Measurements from ENCODE around the gene FAAP20. TPM values are rescaled to one million over a fixed set of nuclear protein-coding genes. Genes with fewer than 3 reads are reported as not detected.

The FAAP20 gene
- total RNA-seq, 8 experiments from 2014 or later: 8.9 to 50.6 (median 25.5) TPM

GRCh38 chr1:2184934-2185333, 9.6 kb downstream of the FAAP20 start:
- no peak for ATAC-seq (replicated peaks in 6 of 8)
- no peak overlapping the region for H3K4me3 ChIP-seq
- no peak overlapping the region for H3K27ac ChIP-seq
- in situ Hi-C loops (cut with MboI; ENCODE audit: low pct_unique_long_range_greater_than_20kb in 2 of 9, low sequenced_read_pairs in 9 of 9, unreplicated experiment in 9 of 9): loop anchor here in 3 of 9 experiments (25.0 kb wide), 1 partner anchor 202 kb away; the partner anchor contains the start of genes MORN1 (in 3 of the 3) and RER1 (in 3 of the 3)
- H3K4me1 ChIP-seq (replicated peaks in 1 of 2): peaks cover 11 to 14% of the 10 kb centered on the region in 2 donors
- 83 to 98% (median 91%) methylated on average over 2 to 28 of the region's 33 CpGs; no CpG with 5 or more reads in 4 of the 10 experiments for WGBS, 10 experiments

GRCh38 chr1:2184531-2184930, 10.0 kb downstream of the FAAP20 start:
- Histone ChIP-seq H3K4me1 (replicated peaks in 1 of 2) (peaks cover 12 to 16% of the 10 kb centered on the region in 2 donors), H3K4me3 (no peak overlapping the region), H3K27ac (no peak overlapping the region)
- in situ Hi-C loops (cut with MboI; ENCODE audit: low pct_unique_long_range_greater_than_20kb in 2 of 9, low sequenced_read_pairs in 9 of 9, unreplicated experiment in 9 of 9): loop anchor here in 3 of 9 experiments (25.0 kb wide), 1 partner anchor 203 kb away; the partner anchor contains the start of genes MORN1 (in 3 of the 3) and RER1 (in 3 of the 3)
- 87 to 100% (median 93%) methylated on average over 3 to 13 of the region's 18 CpGs; no CpG with 5 or more reads in 2 of the 10 experiments for WGBS, 10 experiments
- ATAC-seq (replicated peaks in 6 of 8): no peak

- H3K27ac ChIP-seq: no peak overlapping the region
- ATAC-seq (replicated peaks in 6 of 8): no peak
- no peak overlapping the region for H3K4me3 ChIP-seq
- in situ Hi-C loops (cut with MboI; ENCODE audit: low pct_unique_long_range_greater_than_20kb in 2 of 9, low sequenced_read_pairs in 9 of 9, unreplicated experiment in 9 of 9): loop anchor here in 3 of 9 experiments (25.0 kb wide), 1 partner anchor 203 kb away; the partner anchor contains the start of genes MORN1 (in 3 of the 3) and RER1 (in 3 of the 3)
- H3K4me1 ChIP-seq (replicated peaks in 1 of 2): peaks cover 14 to 18% of the 10 kb centered on the region in 2 donors
- 60 to 100% (median 83%) methylated on average over 1 to 8 of the region's 15 CpGs; no CpG with 5 or more reads in 3 of the 10 experiments for WGBS, 10 experiments
These were observed 10.6 kb downstream of the FAAP20 start for GRCh38 chr1:2183937-2184334.

- no peak for ATAC-seq (replicated peaks in 6 of 8)
- Histone ChIP-seq H3K4me3 (no peak overlapping the region), H3K4me1 (replicated peaks in 1 of 2) (peaks cover 26 to 30% of the 10 kb centered on the region in 2 donors), H3K27ac (no peak overlapping the region)
- in situ Hi-C loops (cut with MboI; ENCODE audit: low pct_unique_long_range_greater_than_20kb in 2 of 9, low sequenced_read_pairs in 9 of 9, unreplicated experiment in 9 of 9): loop anchor here in 3 of 9 experiments (25.0 kb wide), 1 partner anchor 205 kb away; the partner anchor contains the start of genes MORN1 (in 3 of the 3) and RER1 (in 3 of the 3)
- 40 to 96% (median 76%) methylated on average over 1 to 13 of the region's 13 CpGs; no CpG with 5 or more reads in 6 of the 10 experiments for WGBS, 10 experiments
These were observed 12.2 kb downstream of the FAAP20 start for GRCh38 chr1:2182376-2182775.

GRCh38 chr1:2181752-2182151, 12.8 kb downstream of the FAAP20 start:
- in situ Hi-C loops (cut with MboI; ENCODE audit: low pct_unique_long_range_greater_than_20kb in 2 of 9, low sequenced_read_pairs in 9 of 9, unreplicated experiment in 9 of 9): loop anchor here in 3 of 9 experiments (25.0 kb wide), 1 partner anchor 206 kb away; the partner anchor contains the start of genes MORN1 (in 3 of the 3) and RER1 (in 3 of the 3)
- 80 to 100% (median 81%) methylated on average over 1 to 5 of the region's 11 CpGs; no CpG with 5 or more reads in 5 of the 10 experiments for WGBS, 10 experiments
- Histone ChIP-seq H3K4me1 (replicated peaks in 1 of 2) (peaks cover 26 to 30% of the 10 kb centered on the region in 2 donors), H3K4me3 (no peak overlapping the region), H3K27ac (no peak overlapping the region)
- ATAC-seq (replicated peaks in 6 of 8): no peak

GRCh38 chr1:2181271-2181670, 13.3 kb downstream of the FAAP20 start:
- Histone ChIP-seq H3K4me1 (replicated peaks in 1 of 2) (peaks cover 26 to 30% of the 10 kb centered on the region in 2 donors), H3K4me3 (no peak overlapping the region), H3K27ac (no peak overlapping the region)
- ATAC-seq (replicated peaks in 6 of 8): no peak
- 80 to 100% methylated on average over 1 of the region's 14 CpGs; no CpG with 5 or more reads in 8 of the 10 experiments for WGBS, 10 experiments
- in situ Hi-C loops (cut with MboI; ENCODE audit: low pct_unique_long_range_greater_than_20kb in 2 of 9, low sequenced_read_pairs in 9 of 9, unreplicated experiment in 9 of 9): loop anchor here in 3 of 9 experiments (25.0 kb wide), 1 partner anchor 206 kb away; the partner anchor contains the start of genes MORN1 (in 3 of the 3) and RER1 (in 3 of the 3)

GRCh38 chr1:2180297-2181245, 14.0 kb downstream of the FAAP20 start:
- WGBS, 10 experiments: 60 to 97% (median 92%) methylated on average over 1 to 41 of the region's 58 CpGs; no CpG with 5 or more reads in 2 of the 10 experiments
- Histone ChIP-seq H3K4me3 (no peak overlapping the region), H3K27ac (peak overlapping the region; percentile 22 to 80), H3K4me1 (replicated peaks in 1 of 2) (peaks cover 26 to 30% of the 10 kb centered on the region in 2 donors)
- ATAC-seq (replicated peaks in 6 of 8): no peak
- in situ Hi-C loops (cut with MboI; ENCODE audit: low pct_unique_long_range_greater_than_20kb in 2 of 9, low sequenced_read_pairs in 9 of 9, unreplicated experiment in 9 of 9): loop anchor here in 3 of 9 experiments (25.0 kb wide), 1 partner anchor 207 kb away; the partner anchor contains the start of genes MORN1 (in 3 of the 3) and RER1 (in 3 of the 3)

- H3K4me3 ChIP-seq: no peak overlapping the region
- H3K27ac ChIP-seq: peak overlapping the region; percentile 22 to 80
- WGBS, 10 experiments: 0 to 80% (median 35%) methylated on average over 1 to 15 of the region's 28 CpGs; no CpG with 5 or more reads in 2 of the 10 experiments
- ATAC-seq (replicated peaks in 6 of 8): peak; percentile 14 to 90 (median 85)
- in situ Hi-C loops (cut with MboI; ENCODE audit: low pct_unique_long_range_greater_than_20kb in 2 of 9, low sequenced_read_pairs in 9 of 9, unreplicated experiment in 9 of 9): loop anchor here in 3 of 9 experiments (25.0 kb wide), 1 partner anchor 208 kb away; the partner anchor contains the start of genes MORN1 (in 3 of the 3) and RER1 (in 3 of the 3)
- H3K4me1 ChIP-seq (replicated peaks in 1 of 2): peaks cover 26 to 30% of the 10 kb centered on the region in 2 donors
These were observed 15.1 kb downstream of the FAAP20 start for GRCh38 chr1:2179283-2180013.

- Histone ChIP-seq H3K4me3 (no peak overlapping the region), H3K4me1 (replicated peaks in 1 of 2) (peaks cover 26 to 32% of the 10 kb centered on the region in 2 donors), H3K27ac (peak overlapping the region; percentile 17 to 62)
- in situ Hi-C loops (cut with MboI; ENCODE audit: low pct_unique_long_range_greater_than_20kb in 2 of 9, low sequenced_read_pairs in 9 of 9, unreplicated experiment in 9 of 9): loop anchor here in 3 of 9 experiments (25.0 kb wide), 1 partner anchor 208 kb away; the partner anchor contains the start of genes MORN1 (in 3 of the 3) and RER1 (in 3 of the 3)
- WGBS, 10 experiments: 80 to 87% (median 83%) methylated on average over 1 to 4 of the region's 16 CpGs; no CpG with 5 or more reads in 5 of the 10 experiments
- peak in 2 of 8 experiments; percentile 0 to 1 for ATAC-seq (replicated peaks in 6 of 8)
These were observed 15.7 kb downstream of the FAAP20 start for GRCh38 chr1:2178875-2179274.

- in situ Hi-C loops (cut with MboI; ENCODE audit: low pct_unique_long_range_greater_than_20kb in 2 of 9, low sequenced_read_pairs in 9 of 9, unreplicated experiment in 9 of 9): loop anchor here in 3 of 9 experiments (25.0 kb wide), 1 partner anchor 209 kb away; the partner anchor contains the start of genes MORN1 (in 3 of the 3) and RER1 (in 3 of the 3)
- H3K4me1 ChIP-seq (replicated peaks in 1 of 2): peaks cover 26 to 32% of the 10 kb centered on the region in 2 donors
- peak overlapping the region; percentile 17 to 62 for H3K27ac ChIP-seq
- H3K4me3 ChIP-seq: no peak overlapping the region
- WGBS, 10 experiments: 72 to 94% (median 80%) methylated on average over 1 to 12 of the region's 18 CpGs; no CpG with 5 or more reads in 1 of the 10 experiments
- ATAC-seq (replicated peaks in 6 of 8): no peak
These were observed 16.5 kb downstream of the FAAP20 start for GRCh38 chr1:2177946-2178538.

GRCh38 chr1:2177541-2177940, 17.0 kb downstream of the FAAP20 start:
- Histone ChIP-seq H3K27ac (peak overlapping the region in 1 of 2 donors; percentile 62), H3K4me1 (replicated peaks in 1 of 2) (peaks cover 26 to 32% of the 10 kb centered on the region in 2 donors), H3K4me3 (no peak overlapping the region)
- ATAC-seq (replicated peaks in 6 of 8): no peak
- in situ Hi-C loops (cut with MboI; ENCODE audit: low pct_unique_long_range_greater_than_20kb in 2 of 9, low sequenced_read_pairs in 9 of 9, unreplicated experiment in 9 of 9): loop anchor here in 3 of 9 experiments (25.0 kb wide), 1 partner anchor 210 kb away; the partner anchor contains the start of genes MORN1 (in 3 of the 3) and RER1 (in 3 of the 3)
- WGBS, 10 experiments: 87 to 100% (median 93%) methylated on average over 3 to 10 of the region's 21 CpGs; no CpG with 5 or more reads in 7 of the 10 experiments

Data from motor neuron (in vitro differentiated cells).